Stimulated activated CD8-positive, alpha-beta memory T cell treated with anti-CD3 and anti-CD28 coated beads, Interleukin-15, amount 100 ng/mL, for 24 hours (primary cell): Measurements from ENCODE around the gene PLEKHH1.

Source experiments
- DNase-seq: peaks from one replicate; pipeline ENCODE4 v3.0.0-alpha.2; 2020; ENCODE audit warnings: low read depth

Gene PLEKHH1

GRCh38 chr14:67567654-67568053 lies 34.6 kb downstream of the PLEKHH1 start:
- DNase-seq, result no peak

DNA sequence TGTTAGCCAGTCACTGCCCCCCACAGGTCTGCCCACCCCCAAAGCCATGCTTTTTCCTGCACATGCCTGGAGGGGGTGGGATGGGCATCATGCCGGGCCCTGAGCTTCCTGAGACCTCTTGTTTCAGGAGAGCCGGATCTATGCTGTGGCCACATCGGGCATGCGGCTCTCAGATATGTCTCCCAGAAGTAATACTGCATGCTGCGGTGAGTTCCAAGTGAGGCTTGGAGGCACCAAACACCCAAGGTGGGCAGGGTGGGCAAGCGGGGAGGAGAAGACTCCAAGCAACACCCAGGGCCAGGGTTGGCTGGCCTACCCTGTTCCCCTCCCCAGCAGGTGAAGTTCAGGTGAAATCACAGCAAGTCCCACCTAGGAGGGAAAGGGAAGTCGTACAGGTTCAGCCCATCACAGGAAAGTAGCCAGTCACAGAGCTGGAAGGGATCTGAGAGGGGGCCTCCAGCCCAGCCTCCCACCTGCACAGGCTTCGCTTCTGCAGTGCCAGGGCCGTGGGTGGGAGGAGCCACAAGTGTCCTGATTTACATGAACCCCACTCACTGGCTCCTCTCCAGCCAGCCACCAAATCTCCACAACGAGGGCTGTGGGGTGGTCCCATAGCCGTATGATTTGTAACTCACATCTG lies 36.0 kb downstream of the PLEKHH1 start:
- no peak for DNase-seq

GRCh38 chr14:67569651-67570290 lies 36.7 kb downstream of the PLEKHH1 start:
- no peak for DNase-seq

- DNase-seq, result no peak
Observed at GRCh38 chr14:67570453-67570852, 37.4 kb downstream of the PLEKHH1 start.

DNA sequence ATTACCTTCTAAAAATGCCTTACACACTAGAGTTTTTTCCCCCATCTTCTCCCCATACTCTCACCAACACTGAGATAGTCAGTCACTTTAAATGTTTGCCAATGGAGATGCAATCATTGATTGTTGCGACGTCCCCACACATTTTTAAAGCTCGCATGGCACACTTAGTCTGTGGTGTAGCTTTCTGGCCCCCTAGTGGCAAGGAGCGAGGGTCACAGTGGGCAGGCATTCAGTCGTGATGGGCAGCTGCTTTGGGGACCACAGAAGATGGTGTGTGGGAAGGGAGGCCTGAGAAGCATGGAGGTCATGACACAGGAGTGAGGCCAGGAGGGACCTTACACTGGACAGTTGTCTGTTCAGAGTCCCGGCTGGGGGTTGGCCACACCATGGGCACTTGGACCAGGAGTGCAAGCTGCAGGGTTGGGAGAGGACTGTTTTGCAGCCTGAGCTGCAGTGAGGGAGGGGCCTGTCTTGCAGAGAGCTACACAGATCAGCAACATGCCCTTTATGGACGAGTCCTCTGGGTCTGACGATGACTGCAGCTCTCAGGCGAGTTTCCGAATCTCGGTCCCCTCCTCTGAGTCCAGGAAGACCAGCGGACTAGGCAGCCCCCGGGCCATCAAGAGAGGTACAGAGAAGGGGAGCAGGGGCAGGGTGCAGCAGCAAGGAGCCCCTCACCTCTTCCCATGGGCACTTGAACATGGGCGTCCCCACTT lies 38.3 kb downstream of the PLEKHH1 start:
- peak; percentile 8 for DNase-seq

DNA sequence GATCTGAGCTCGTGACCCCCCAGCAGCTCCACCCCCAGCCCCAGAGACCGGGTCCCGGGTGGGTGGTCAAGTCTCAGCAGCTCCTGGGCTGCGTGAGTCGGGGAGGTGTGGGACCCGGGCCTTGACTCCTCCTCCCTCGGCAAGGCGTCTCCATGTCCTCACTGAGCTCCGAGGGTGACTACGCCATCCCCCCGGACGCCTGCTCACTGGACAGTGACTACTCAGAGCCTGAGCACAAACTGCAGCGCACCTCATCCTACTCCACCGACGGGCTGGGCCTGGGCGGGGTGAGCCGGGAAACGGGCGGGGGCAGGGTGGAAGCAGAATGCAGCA lies 38.9 kb downstream of the PLEKHH1 start:
- DNase-seq, result no peak

GRCh38 chr14:67572608-67573007 lies 39.5 kb downstream of the PLEKHH1 start:
- DNase-seq, result no peak

DNA sequence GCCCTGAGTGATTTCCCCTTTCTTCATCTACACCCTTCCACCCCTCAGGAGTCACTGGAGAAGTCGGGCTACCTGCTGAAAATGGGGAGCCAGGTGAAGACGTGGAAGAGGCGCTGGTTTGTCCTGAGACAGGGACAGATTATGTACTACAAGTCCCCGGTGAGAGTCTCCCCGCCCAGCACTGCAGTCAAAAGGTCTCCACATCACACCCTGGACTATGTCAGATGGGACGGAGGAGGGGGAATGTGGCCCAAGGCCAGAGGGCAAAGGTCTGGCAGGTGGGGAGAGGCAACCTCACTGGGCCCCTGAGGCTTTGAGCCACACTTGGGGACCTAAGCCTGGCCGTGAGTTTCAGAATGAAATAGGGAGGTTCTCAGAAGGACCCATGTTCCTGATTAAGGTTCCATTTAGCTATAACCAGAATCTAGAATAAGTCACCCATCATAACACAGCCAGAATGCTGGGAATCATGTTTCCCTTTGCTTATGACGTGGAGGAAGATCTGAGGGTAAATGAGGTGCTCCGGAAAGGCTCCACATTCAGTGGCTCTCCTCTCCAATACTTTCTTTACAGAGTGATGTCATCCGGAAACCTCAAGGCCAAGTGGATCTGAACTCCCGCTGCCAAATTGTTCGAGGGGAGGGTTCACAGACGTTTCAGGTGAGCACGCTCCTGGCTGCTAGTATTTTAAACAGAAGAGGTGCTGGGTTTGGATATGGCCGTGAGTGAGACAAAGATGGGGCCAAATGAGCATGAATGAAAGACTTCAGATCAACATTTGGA lies 40.3 kb downstream of the PLEKHH1 start:
- no peak for DNase-seq

- no peak for DNase-seq
Observed at GRCh38 chr14:67574156-67574555, 41.1 kb downstream of the PLEKHH1 start.

DNA sequence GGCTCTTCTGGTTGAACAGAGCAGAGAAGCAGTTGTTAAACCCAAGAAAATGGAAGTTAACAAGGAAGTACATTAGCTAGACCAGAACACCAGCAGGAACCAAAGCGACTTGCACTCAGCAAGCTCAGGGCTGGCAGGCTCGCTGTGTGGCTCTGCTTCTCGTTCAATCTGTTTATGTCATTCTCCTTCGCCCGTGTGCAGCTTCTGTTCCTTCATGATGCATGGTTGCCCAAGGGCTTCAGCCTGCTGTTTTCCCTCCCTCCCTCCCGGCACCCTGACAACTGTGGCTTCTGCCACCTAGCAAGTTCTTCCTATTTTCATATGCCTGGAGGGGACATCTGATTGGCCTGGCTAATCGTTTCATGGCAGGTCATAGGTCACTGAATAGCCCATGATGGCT lies 41.7 kb downstream of the PLEKHH1 start:
- DNase-seq, result no peak

- no peak for DNase-seq
Observed at GRCh38 chr14:67575684-67576083, 42.6 kb downstream of the PLEKHH1 start.

DNA sequence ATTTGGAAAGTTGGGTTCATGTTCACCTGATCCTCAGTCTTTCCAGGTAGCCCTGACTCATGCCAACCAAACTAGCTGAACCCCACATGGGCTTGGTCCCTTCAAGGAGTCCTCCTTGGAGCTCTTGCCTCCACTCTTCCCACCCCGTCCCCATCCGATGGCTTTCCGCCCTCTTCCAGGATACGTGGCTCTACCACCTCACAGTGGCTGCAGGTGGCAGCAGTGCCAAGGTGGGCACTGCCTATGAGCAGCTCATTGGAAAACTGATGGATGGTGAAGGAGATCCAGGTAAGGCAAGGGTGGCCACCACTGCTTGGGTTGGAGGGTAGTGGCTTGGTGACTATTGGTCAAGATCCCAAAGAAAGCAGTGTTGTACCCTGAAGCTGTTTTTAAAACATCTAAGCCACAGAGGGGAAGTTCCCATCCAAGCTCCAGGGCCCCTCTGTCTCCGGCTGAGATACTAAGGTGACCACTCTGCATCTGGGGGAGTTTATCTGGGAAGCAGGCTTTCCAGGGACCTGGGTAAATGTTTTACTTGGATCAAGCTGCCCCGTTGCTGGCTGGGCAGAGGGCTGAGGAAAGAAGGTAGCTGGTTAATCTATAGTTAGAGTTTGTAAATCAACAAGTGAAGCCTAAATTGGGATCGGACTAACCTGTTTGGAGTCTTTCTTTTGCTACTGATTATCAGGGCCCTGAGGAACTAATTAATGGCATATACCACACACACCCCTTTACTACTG lies 43.3 kb downstream of the PLEKHH1 start:
- no peak for DNase-seq

- DNase-seq, result no peak
Observed at GRCh38 chr14:67577181-67577808, 44.2 kb downstream of the PLEKHH1 start.

- no peak for DNase-seq
Observed at GRCh38 chr14:67577909-67578749, 45.0 kb downstream of the PLEKHH1 start.

DNA sequence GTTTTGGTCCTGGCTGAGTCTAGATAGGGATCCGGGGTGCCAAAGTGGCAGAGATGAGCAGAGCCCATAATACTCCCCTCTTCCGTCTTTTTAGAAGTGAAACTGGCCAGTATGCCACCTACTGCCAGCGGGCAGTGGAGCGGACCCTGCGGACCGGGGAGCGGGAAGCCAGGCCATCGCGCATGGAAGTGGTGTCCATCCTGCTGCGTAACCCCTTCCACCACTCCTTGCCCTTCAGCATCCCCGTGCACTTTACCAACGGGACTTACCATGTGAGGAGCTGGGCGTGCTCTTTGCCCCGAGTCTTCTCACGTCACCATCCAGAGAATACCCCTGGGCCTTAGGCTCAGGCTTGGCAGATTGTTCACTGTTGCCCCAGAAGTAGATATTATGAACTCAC lies 46.0 kb downstream of the PLEKHH1 start:
- no peak for DNase-seq

- DNase-seq, result no peak
Observed at GRCh38 chr14:67579636-67580035, 46.5 kb downstream of the PLEKHH1 start.

- DNase-seq, result no peak
Observed at GRCh38 chr14:67580336-67581171, 47.5 kb downstream of the PLEKHH1 start.

GRCh38 chr14:67581643-67582042 lies 48.6 kb downstream of the PLEKHH1 start:
- no peak for DNase-seq

GRCh38 chr14:67582061-67582460 lies 49.0 kb downstream of the PLEKHH1 start:
- no peak for DNase-seq
